Spleen (tissue), 11 donors: Measurements from ENCODE around the gene RAB7A. TPM values are rescaled to one million over a fixed set of nuclear protein-coding genes. Genes with fewer than 3 reads are reported as not detected.

Experiments used
- DNase-seq: peaks from one replicate; pipeline ENCODE4 v3.0.0-alpha.2; 2020
- H3K27ac ChIP-seq, 8 donors: fragments of 200-600 bp; sonication (generic) in 7 of 8; 1 replicate in 4 of 8; 2 replicates in 4 of 8; pipeline versions ENCODE4 v1.5.0 to v1.8.0; 2016 to 2021; ENCODE audit warnings: inconsistent platforms in 4 of 8, mild to moderate bottlenecking in 4 of 8, moderate library complexity in 1 of 8
- H3K27me3 ChIP-seq, 7 donors: fragments of 200-600 bp; sonication (generic) in 6 of 7; replicated peaks in 1 of 7; 1 replicate in 4 of 7; 2 replicates in 3 of 7; pipeline versions ENCODE4 v1.5.0 to v1.8.0; 2016 to 2021; ENCODE audit warnings: inconsistent platforms in 3 of 7, mild to moderate bottlenecking in 1 of 7
- H3K36me3 ChIP-seq, 6 donors: fragments of 200-600 bp; sonication (generic) in 5 of 6; 1 replicate in 4 of 6; 2 replicates in 2 of 6; pipeline versions ENCODE4 v1.5.0 to v1.8.0; 2016 to 2021; ENCODE audit warnings: inconsistent platforms in 2 of 6
- H3K4me1 ChIP-seq, 6 donors: fragments of 200-600 bp; sonication (generic) in 5 of 6; 1 replicate in 3 of 6; 2 replicates in 3 of 6; pipeline versions ENCODE4 v1.5.0 to v1.8.0; 2016 to 2021; ENCODE audit warnings: inconsistent platforms in 3 of 6
- H3K4me3 ChIP-seq, 8 donors: fragments of 200-600 bp; sonication (generic) in 7 of 8; 1 replicate in 4 of 8; 2 replicates in 4 of 8; pipeline versions ENCODE4 v1.5.0 to v1.8.0; 2016 to 2021; ENCODE audit warnings: inconsistent platforms in 4 of 8, mild to moderate bottlenecking in 4 of 8, moderate library complexity in 2 of 8
- H3K9me3 ChIP-seq, 8 donors: fragments of 200-600 bp; sonication (generic) in 7 of 8; 1 replicate in 4 of 8; 2 replicates in 4 of 8; pipeline versions ENCODE4 v1.5.0 to v1.8.0; 2016 to 2021; ENCODE audit warnings: inconsistent platforms in 4 of 8
- CTCF ChIP-seq, 11 experiments: fragments of 200-600 bp in 7 of 11; fragments of 450-650 bp in 4 of 11; sonication (generic) in 4 of 11; IDR thresholded peaks in 8 of 11; conservative IDR thresholded peaks in 3 of 11; 1 replicate in 7 of 11; 2 replicates in 4 of 11; pipeline versions ENCODE4 v1.4.0 to v1.8.0; 2016 to 2021; ENCODE audit warnings: antibody characterized with exemption in 11 of 11, inconsistent platforms in 4 of 11, mild to moderate bottlenecking in 1 of 11
- POLR2A ChIP-seq, 3 donors: fragments of 450-650 bp; IDR thresholded peaks; one replicate each; pipeline ENCODE4 v1.5.1; 2017; ENCODE audit warnings: antibody characterized with exemption in 3 of 3, mild to moderate bottlenecking in 1 of 3
- POLR2AphosphoS5 ChIP-seq, 3 donors: sonication (generic); formaldehyde crosslinking; IDR thresholded peaks; one replicate each; pipeline ENCODE4 v1.5.1; 2017; ENCODE audit warnings: antibody characterized with exemption in 3 of 3
- WGBS, 5 donors: extraction: QIAGEN DNeasy Blood & Tissue Kit in 3 of 5; methylation state at CpG; one replicate each; pipeline versions ENCODE4 v1.1.5 to v1.1.7; 2013 to 2018; 5-methylcytosine and 5-hydroxymethylcytosine counted together
- intact Hi-C: fragments of 100-400 bp; cut with DNase I; formaldehyde crosslinking; loops from one replicate; pipeline ENCODE4 v1.15.0; 2023; ENCODE audit warnings: low total_unique reads
- polyA plus RNA-seq, 3 donors: library from polyadenylated mRNA; stranded (reverse); fragments of 200-250 nt; gene quantifications; one replicate each; pipeline ENCODE4 v1.2.1, GENCODE V29; 2013
- total RNA-seq, 7 donors: library from RNA; depleted of rRNA in 3 of 7; stranded (reverse); fragments of >200 nt in 3 of 7; fragmentation: NEBNext Ultra II Directional in 4 of 7; extraction: Animal tissue kit (Norgen Biotek cat#: 25700) in 4 of 7; gene quantifications; one replicate each; pipeline versions ENCODE4 v1.1.0 to v1.2.1, GENCODE V29; 2016 to 2021
- donor health status: healthy with polysubstance abuse.
- donor health status: DM: no; HTN: no; CAD: no; lungs with moderate emphysema.
- donor health status: DM: no; HTN: no; CAD: no.
- donor health status: Bipolar disorder and iron deficiency.
- donor health status: healthy.
- donor health status: DM: no; HTN: no; CAD: no.
- donor health status: DM: yes; HTN: yes; CAD: no.

Gene RAB7A
- total and polyA plus RNA-seq, 10 donors, result 82.3 to 227 (median 150) TPM

- Histone ChIP-seq H3K27ac (no peak overlapping the region), H3K4me1 (peaks cover 6 to 73% (median 28%) of the 10 kb centered on the region in 6 donors), H3K4me3 (no peak overlapping the region), H3K9me3 (peaks cover 0 to 27% (median 14%) of the 10 kb centered on the region in 8 donors), H3K27me3 (no peaks in the 10 kb centered on the region), H3K36me3 (peaks cover 0 to 88% (median 34%) of the 10 kb centered on the region in 6 donors)
- DNase-seq, result no peak
- intact Hi-C loops, result no loop called here
- WGBS, 5 donors, result 95 to 100% (median 98%) methylated on average over 1 of the region's 1 CpG
- no peak for TF ChIP-seq POLR2AphosphoS5 (IDR thresholded peaks at IDR 0.05)
- no peak for TF ChIP-seq CTCF (IDR thresholded peaks at IDR 0.05 in 8 of 11, conservative IDR thresholded peaks at IDR 0.05 in 3 of 11)
- TF ChIP-seq POLR2A (IDR thresholded peaks at IDR 0.05), result no peak
Measured at GRCh38 chr3:128740621-128741020, 14.6 kb downstream of the RAB7A start.

GRCh38 chr3:128742821-128743594, 17.0 kb downstream of the RAB7A start:
- no peak for DNase-seq
- peak in 1 of 3 donors; percentile 66 for TF ChIP-seq POLR2AphosphoS5 (IDR thresholded peaks at IDR 0.05)
- TF ChIP-seq POLR2A (IDR thresholded peaks at IDR 0.05), result no peak
- Histone ChIP-seq H3K9me3 (peaks cover 0 to 27% (median 14%) of the 10 kb centered on the region in 8 donors), H3K27ac (no peak overlapping the region), H3K36me3 (peaks cover 0 to 74% (median 34%) of the 10 kb centered on the region in 6 donors), H3K27me3 (no peaks in the 10 kb centered on the region), H3K4me3 (no peak overlapping the region), H3K4me1 (peaks cover 0 to 74% (median 31%) of the 10 kb centered on the region in 6 donors)
- intact Hi-C loops, result no loop called here
- WGBS, 5 donors, result 97 to 99% (median 98%) methylated on average over 15 to 38 of the region's 38 CpGs

- no peaks in the 10 kb centered on the region for H3K27me3 ChIP-seq
- intact Hi-C loops, result no loop called here
- no peak for DNase-seq
- TF ChIP-seq CTCF (IDR thresholded peaks at IDR 0.05 in 8 of 11, conservative IDR thresholded peaks at IDR 0.05 in 3 of 11) (no peak), POLR2A (IDR thresholded peaks at IDR 0.05) (no peak), POLR2AphosphoS5 (IDR thresholded peaks at IDR 0.05) (no peak)
- peaks cover 0 to 27% (median 14%) of the 10 kb centered on the region in 8 donors for H3K9me3 ChIP-seq
- no peak overlapping the region for H3K4me3 ChIP-seq
- no peak overlapping the region for H3K27ac ChIP-seq
- H3K36me3 ChIP-seq, result peaks cover 0 to 65% (median 34%) of the 10 kb centered on the region in 6 donors
- 94 to 99% (median 95%) methylated on average over 3 of the region's 3 CpGs for WGBS, 5 donors
- peaks cover 0 to 74% (median 43%) of the 10 kb centered on the region in 6 donors for H3K4me1 ChIP-seq
Measured at GRCh38 chr3:128745742-128746141, 19.8 kb downstream of the RAB7A start.

DNA sequence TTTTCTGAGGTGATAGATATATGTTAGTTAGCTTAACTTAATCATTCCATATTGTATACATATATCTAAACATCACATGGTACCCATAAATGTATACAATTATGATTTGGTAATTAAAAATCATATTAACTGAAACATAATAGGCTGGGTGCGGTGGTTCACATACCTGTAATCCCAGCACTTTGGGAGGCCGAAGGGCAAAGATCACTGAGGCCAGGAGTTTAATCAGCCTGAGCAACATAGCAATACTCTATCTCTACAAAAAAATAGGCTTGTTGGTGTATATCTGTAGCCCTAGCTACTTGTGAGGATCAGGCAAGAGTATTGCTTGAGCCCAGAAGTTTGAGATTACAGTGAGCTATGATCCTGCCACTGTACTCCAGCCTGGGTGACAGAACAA, 20.9 kb downstream of the RAB7A start:
- 92 to 100% (median 95%) methylated on average over 2 of the region's 2 CpGs for WGBS, 5 donors
- Histone ChIP-seq H3K27ac (no peak overlapping the region), H3K4me3 (no peak overlapping the region), H3K36me3 (peaks cover 0 to 65% (median 34%) of the 10 kb centered on the region in 6 donors), H3K9me3 (peaks cover 0 to 27% (median 14%) of the 10 kb centered on the region in 8 donors), H3K27me3 (no peaks in the 10 kb centered on the region), H3K4me1 (peaks cover 0 to 74% (median 48%) of the 10 kb centered on the region in 6 donors)
- intact Hi-C loops, result no loop called here
- no peak for DNase-seq
- TF ChIP-seq CTCF (IDR thresholded peaks at IDR 0.05 in 8 of 11, conservative IDR thresholded peaks at IDR 0.05 in 3 of 11) (no peak), POLR2AphosphoS5 (IDR thresholded peaks at IDR 0.05) (no peak), POLR2A (IDR thresholded peaks at IDR 0.05) (no peak)
